K562 (cell line): ENCODE results near the gene RUNX3. TPM values are rescaled to one million over a fixed set of nuclear protein-coding genes. Genes with fewer than 3 reads are reported as not detected.
A peak's percentile ranks its signal among the peaks of the same experiment; 100 is the strongest.

Experiments used
- CAMTA2 ChIP-seq: fragments of 250-450 bp; sonication (Bioruptor Pico); conservative IDR thresholded peaks from 2 replicates; pipeline ENCODE4 v1.5.1; 2022
- CCAR2 ChIP-seq: fragments of 200-400 bp; formaldehyde crosslinking; IDR thresholded peaks from 2 replicates; pipeline ENCODE4 v1.6.1; 2017; ENCODE audit warnings: mild to moderate bottlenecking, low read depth, low read length
- CTBP1 ChIP-seq: fragments of 450-650 bp; IDR thresholded peaks from 2 replicates; pipeline ENCODE4 v1.6.1; 2016; ENCODE audit warnings: borderline replicate concordance
- DACH1 ChIP-seq: fragments of 450-650 bp; IDR thresholded peaks from 2 replicates; pipeline ENCODE4 v1.6.1; 2018; ENCODE audit not compliant: partially characterized antibody
- DIDO1 ChIP-seq: fragments of 450-650 bp; IDR thresholded peaks from 2 replicates; pipeline ENCODE4 v1.6.1; 2016; ENCODE audit warnings: low read depth, missing biosample characterization, missing genetic modification characterization
- ERF ChIP-seq: fragments of 450-650 bp; formaldehyde crosslinking; IDR thresholded peaks from 2 replicates; pipeline ENCODE4 v1.4.0; 2020; ENCODE audit warnings: mild to moderate bottlenecking, mixed read lengths
- EWSR1 ChIP-seq: fragments of 450-650 bp; IDR thresholded peaks from 2 replicates; pipeline ENCODE4 v1.6.1; 2018; ENCODE audit warnings: borderline replicate concordance, mild to moderate bottlenecking, low read depth, moderate library complexity; ENCODE audit not compliant: partially characterized antibody
- FOXA1 ChIP-seq: fragments of 450-650 bp; IDR thresholded peaks from 2 replicates; pipeline ENCODE4 v1.6.1; 2016; ENCODE audit warnings: mild to moderate bottlenecking, borderline replicate concordance
- HNRNPK ChIP-seq: fragments of 200-400 bp; formaldehyde crosslinking; IDR thresholded peaks from one replicate; pipeline ENCODE4 v1.6.1; 2018; ENCODE audit warnings: mild to moderate bottlenecking, low read depth, low read length; ENCODE audit not compliant: poor library complexity, severe bottlenecking
- JUND ChIP-seq, 2 experiments: IDR thresholded peaks; 2 replicates in 1 of 2; 3 replicates in 1 of 2; pipeline ENCODE4 v1.6.1; 2011; ENCODE audit warnings: borderline replicate concordance in 2 of 2, low read depth in 2 of 2, low read length in 2 of 2, improper control_type of control experiment in 1 of 2, missing biosample characterization in 1 of 2, missing genetic modification characterization in 1 of 2, missing genetic modification reagents in 1 of 2
- L3MBTL2 ChIP-seq: fragments of 450-650 bp; IDR thresholded peaks from 2 replicates; pipeline ENCODE4 v1.6.1; 2016; ENCODE audit warnings: mild to moderate bottlenecking, moderate library complexity
- MYC ChIP-seq, 2 experiments: fragments of 250-450 bp in 1 of 2; sonication (Bioruptor Pico) in 1 of 2; IDR thresholded peaks; 2 replicates each; pipeline versions ENCODE4 v1.5.1 to v1.6.1; 2012 to 2021; ENCODE audit warnings: low read depth in 2 of 2, borderline replicate concordance in 1 of 2, improper control_type of control experiment in 1 of 2, low read length in 1 of 2, mild to moderate bottlenecking in 1 of 2, moderate library complexity in 1 of 2
- NBN ChIP-seq: fragments of 450-650 bp; IDR thresholded peaks from 2 replicates; pipeline ENCODE4 v1.6.1; 2016; ENCODE audit warnings: low read depth, mild to moderate bottlenecking
- RAD51 ChIP-seq: fragments of 450-650 bp; IDR thresholded peaks from 2 replicates; pipeline ENCODE4 v1.7.1; 2016; ENCODE audit warnings: low read depth, mild to moderate bottlenecking, borderline replicate concordance
- SMARCA5 ChIP-seq: fragments of 450-650 bp; IDR thresholded peaks from 2 replicates; pipeline ENCODE4 v1.6.1; 2016
- STAT5A ChIP-seq: IDR thresholded peaks from 2 replicates; pipeline ENCODE4 v1.6.1; 2012; ENCODE audit warnings: low read length, inconsistent platforms, borderline replicate concordance
- ZNF695 ChIP-seq: fragments of 450-650 bp; formaldehyde crosslinking; IDR thresholded peaks from 2 replicates; pipeline ENCODE4 v1.4.0; 2020; ENCODE audit warnings: mild to moderate bottlenecking, moderate library complexity
- ZNF699 ChIP-seq: fragments of 250-450 bp; sonication (Bioruptor Pico); IDR thresholded peaks from 2 replicates; pipeline ENCODE4 v1.8.0; 2021; ENCODE audit warnings: mild to moderate bottlenecking, moderate library complexity; ENCODE audit not compliant: insufficient replicate concordance
- ZNF75A ChIP-seq: fragments of 450-650 bp; formaldehyde crosslinking; IDR thresholded peaks from 2 replicates; pipeline ENCODE4 v1.4.0; 2020; ENCODE audit warnings: mild to moderate bottlenecking
- polyA plus RNA-seq, 8 experiments: library from polyadenylated mRNA; depleted of rRNA in 4 of 8; stranded (reverse) in 5 of 8; unstranded in 3 of 8; fragments of >200 nt; fragmentation: Nextera tagmentation in 2 of 8; fragmentation: Illumina TruSeq in 1 of 8; extraction: Ambion mirVana in 2 of 8; extraction: Trizol in 1 of 8; gene quantifications; 2 replicates each; pipeline versions ENCODE4 v1.2.1 to v1.2.3, GENCODE V29; 2011 to 2014; ENCODE audit warnings: inconsistent platforms in 1 of 8, missing spikeins in 1 of 8
- total RNA-seq, 7 experiments: library from RNA; depleted of rRNA in 6 of 7; stranded (reverse); fragments of >200 nt in 6 of 7; fragmentation: Illumina TruSeq in 2 of 7; extraction: Trizol in 2 of 7; gene quantifications; 2 replicates each; pipeline versions ENCODE4 v1.2.1 to v1.2.3, GENCODE V29; 2011 to 2021; ENCODE audit warnings: low replicate concordance in 1 of 7
- TF ChIP-seq, protein P1 (sequence below): IDR thresholded peaks from 3 replicates; pipeline ENCODE4 v1.6.1; 2011; ENCODE audit warnings: borderline replicate concordance, mild to moderate bottlenecking; ENCODE audit not compliant: insufficient read length, insufficient read depth
- TF ChIP-seq, protein P2 (sequence below): fragments of 450-650 bp; formaldehyde crosslinking; IDR thresholded peaks from 2 replicates; pipeline ENCODE4 v1.4.0; 2020; ENCODE audit warnings: mild to moderate bottlenecking, moderate library complexity
- TF ChIP-seq, protein P3 (sequence below): fragments of 250-450 bp; sonication (Bioruptor Pico); IDR thresholded peaks from 2 replicates; pipeline ENCODE4 v1.4.0; 2020; ENCODE audit warnings: mild to moderate bottlenecking, moderate library complexity
- TF ChIP-seq, protein P4 (sequence below): fragments of 250-450 bp; sonication (Bioruptor Pico); IDR thresholded peaks from 2 replicates; pipeline ENCODE4 v1.5.0; 2020; ENCODE audit warnings: mild to moderate bottlenecking, borderline replicate concordance

RUNX3 gene
- total and polyA plus RNA-seq, 9 of the 15 experiments (the other 6 are each of a cell fraction or from before 2014, with no cell fraction given) = 0.01 to 0.64 (median 0.09) TPM

DNA sequence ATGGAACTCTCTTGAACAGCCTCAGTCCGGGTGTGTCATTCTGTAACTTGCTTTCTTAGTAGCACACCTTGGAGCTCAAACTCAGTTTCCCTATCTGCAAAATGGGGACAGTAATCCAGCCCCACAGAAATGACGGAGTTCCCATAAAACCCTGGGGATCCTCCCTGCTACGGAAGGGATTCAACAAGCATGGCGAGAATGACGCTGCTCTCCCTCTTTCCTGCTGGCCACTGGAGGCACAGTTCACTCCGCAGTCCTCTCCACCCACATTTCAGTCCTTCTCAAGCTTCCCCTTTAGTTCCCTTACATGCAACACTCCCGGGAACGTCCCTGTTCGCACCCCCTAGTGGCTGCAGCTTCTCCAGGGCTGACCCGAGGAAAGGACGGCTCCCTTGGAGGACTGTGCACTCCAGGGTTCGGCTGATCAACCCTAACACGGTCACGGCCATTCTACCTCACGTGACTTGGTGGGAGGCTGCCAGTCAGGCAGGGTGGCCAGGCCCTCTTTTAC lies 20.6 kb downstream of the RUNX3 start (continued):
- TF ChIP-seq JUND (IDR thresholded peaks at IDR 0.05; ENCODE audit: borderline replicate concordance, low read depth, low read length) (peak; percentile 27; the same call in 1 of the 2 replicates), JUND (tag; IDR thresholded peaks at IDR 0.05; ENCODE audit: borderline replicate concordance, low read depth, low read length) (no peak; the same call in 2 of the 3 replicates), L3MBTL2 (peak; percentile 23; the same call in 1 of the 2 replicates), EWSR1 (no peak), ZNF695 (CRISPR knock-in tag) (no peak), RAD51 (no peak), HNRNPK (no peak), NBN (0 out of 2 replicates have a peak, but pooled peaks have one; percentile 40), CTBP1 (peak; percentile 50; the same call in 1 of the 2 replicates), ZNF699 (CRISPR knock-in tag) (no peak), DACH1 (no peak), STAT5A (no peak), DIDO1 (no peak), ZNF75A (CRISPR knock-in tag) (no peak), ERF (CRISPR knock-in tag) (no peak), FOXA1 (no peak), MYC (IDR thresholded peaks at IDR 0.05; ENCODE audit: low read depth, low read length) (no peak), MYC (CRISPR knock-in tag; IDR thresholded peaks at IDR 0.05; ENCODE audit: borderline replicate concordance, low read depth) (no peak; the same call in 1 of the 2 replicates), CAMTA2 (CRISPR knock-in tag) (no peak), CCAR2 (no peak), SMARCA5 (peak; percentile 94)
- TF ChIP-seq, protein P1, sequence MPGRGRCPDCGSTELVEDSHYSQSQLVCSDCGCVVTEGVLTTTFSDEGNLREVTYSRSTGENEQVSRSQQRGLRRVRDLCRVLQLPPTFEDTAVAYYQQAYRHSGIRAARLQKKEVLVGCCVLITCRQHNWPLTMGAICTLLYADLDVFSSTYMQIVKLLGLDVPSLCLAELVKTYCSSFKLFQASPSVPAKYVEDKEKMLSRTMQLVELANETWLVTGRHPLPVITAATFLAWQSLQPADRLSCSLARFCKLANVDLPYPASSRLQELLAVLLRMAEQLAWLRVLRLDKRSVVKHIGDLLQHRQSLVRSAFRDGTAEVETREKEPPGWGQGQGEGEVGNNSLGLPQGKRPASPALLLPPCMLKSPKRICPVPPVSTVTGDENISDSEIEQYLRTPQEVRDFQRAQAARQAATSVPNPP = no peak
- TF ChIP-seq, protein P2, sequence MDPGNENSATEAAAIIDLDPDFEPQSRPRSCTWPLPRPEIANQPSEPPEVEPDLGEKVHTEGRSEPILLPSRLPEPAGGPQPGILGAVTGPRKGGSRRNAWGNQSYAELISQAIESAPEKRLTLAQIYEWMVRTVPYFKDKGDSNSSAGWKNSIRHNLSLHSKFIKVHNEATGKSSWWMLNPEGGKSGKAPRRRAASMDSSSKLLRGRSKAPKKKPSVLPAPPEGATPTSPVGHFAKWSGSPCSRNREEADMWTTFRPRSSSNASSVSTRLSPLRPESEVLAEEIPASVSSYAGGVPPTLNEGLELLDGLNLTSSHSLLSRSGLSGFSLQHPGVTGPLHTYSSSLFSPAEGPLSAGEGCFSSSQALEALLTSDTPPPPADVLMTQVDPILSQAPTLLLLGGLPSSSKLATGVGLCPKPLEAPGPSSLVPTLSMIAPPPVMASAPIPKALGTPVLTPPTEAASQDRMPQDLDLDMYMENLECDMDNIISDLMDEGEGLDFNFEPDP = no peak
- TF ChIP-seq, protein P3, sequence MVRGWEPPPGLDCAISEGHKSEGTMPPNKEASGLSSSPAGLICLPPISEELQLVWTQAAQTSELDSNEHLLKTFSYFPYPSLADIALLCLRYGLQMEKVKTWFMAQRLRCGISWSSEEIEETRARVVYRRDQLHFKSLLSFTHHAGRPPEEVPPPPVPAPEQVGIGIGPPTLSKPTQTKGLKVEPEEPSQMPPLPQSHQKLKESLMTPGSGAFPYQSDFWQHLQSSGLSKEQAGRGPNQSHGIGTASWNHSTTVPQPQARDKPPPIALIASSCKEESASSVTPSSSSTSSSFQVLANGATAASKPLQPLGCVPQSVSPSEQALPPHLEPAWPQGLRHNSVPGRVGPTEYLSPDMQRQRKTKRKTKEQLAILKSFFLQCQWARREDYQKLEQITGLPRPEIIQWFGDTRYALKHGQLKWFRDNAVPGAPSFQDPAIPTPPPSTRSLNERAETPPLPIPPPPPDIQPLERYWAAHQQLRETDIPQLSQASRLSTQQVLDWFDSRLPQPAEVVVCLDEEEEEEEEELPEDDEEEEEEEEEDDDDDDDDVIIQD = no peak
- TF ChIP-seq, protein P4, sequence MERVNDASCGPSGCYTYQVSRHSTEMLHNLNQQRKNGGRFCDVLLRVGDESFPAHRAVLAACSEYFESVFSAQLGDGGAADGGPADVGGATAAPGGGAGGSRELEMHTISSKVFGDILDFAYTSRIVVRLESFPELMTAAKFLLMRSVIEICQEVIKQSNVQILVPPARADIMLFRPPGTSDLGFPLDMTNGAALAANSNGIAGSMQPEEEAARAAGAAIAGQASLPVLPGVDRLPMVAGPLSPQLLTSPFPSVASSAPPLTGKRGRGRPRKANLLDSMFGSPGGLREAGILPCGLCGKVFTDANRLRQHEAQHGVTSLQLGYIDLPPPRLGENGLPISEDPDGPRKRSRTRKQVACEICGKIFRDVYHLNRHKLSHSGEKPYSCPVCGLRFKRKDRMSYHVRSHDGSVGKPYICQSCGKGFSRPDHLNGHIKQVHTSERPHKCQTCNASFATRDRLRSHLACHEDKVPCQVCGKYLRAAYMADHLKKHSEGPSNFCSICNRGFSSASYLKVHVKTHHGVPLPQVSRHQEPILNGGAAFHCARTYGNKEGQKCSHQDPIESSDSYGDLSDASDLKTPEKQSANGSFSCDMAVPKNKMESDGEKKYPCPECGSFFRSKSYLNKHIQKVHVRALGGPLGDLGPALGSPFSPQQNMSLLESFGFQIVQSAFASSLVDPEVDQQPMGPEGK (CRISPR knock-in tag) = no peak
